Common myeloid progenitor, CD34-positive (primary cell): ENCODE data around the gene WWOX.

Experiments used
- CTCF ChIA-PET: fragments of 350-600 bp; sonication (Branson Sonifier 250); formaldehyde crosslinking; loops from one replicate; lab custom pipeline; 2021; ENCODE audit warnings: antibody characterized with exemption; lab: Charles Lee
- POLR2A ChIA-PET: fragments of 350-600 bp; sonication (Branson Sonifier 250); formaldehyde crosslinking; loops from one replicate; lab custom pipeline; 2021; ENCODE audit warnings: antibody characterized with exemption; lab: Charles Lee
- DNase-seq, 3 donors: peaks; one replicate each; pipeline versions ENCODE4 v3.0.0 to v3.0.0-alpha.2; 2013
- H3K27ac ChIP-seq, 2 experiments: 1 replicate in 1 of 2; 2 replicates in 1 of 2; pipeline ENCODE4 v1.7.0; 2013; ENCODE audit warnings: inconsistent platforms in 2 of 2, low read length in 2 of 2, mild to moderate bottlenecking in 2 of 2, low read depth in 1 of 2, moderate library complexity in 1 of 2; ENCODE audit not compliant: severe bottlenecking in 2 of 2, insufficient read depth in 1 of 2, poor library complexity in 1 of 2
- H3K27me3 ChIP-seq, 5 experiments: replicated peaks in 2 of 5; 1 replicate in 3 of 5; 2 replicates in 2 of 5; pipeline versions ENCODE4 v1.6.1 to v1.7.0; 2013; ENCODE audit warnings: low read length in 4 of 5, mild to moderate bottlenecking in 2 of 5, moderate library complexity in 2 of 5, inconsistent platforms in 1 of 5; ENCODE audit not compliant: insufficient read depth in 5 of 5, control insufficient read depth in 4 of 5
- H3K36me3 ChIP-seq, 4 experiments: 1 replicate in 2 of 4; 2 replicates in 2 of 4; pipeline versions ENCODE4 v1.6.1 to v1.7.0; 2013; ENCODE audit warnings: low read length in 3 of 4, control low read depth in 1 of 4, mild to moderate bottlenecking in 1 of 4; ENCODE audit not compliant: control insufficient read depth in 4 of 4, insufficient read depth in 4 of 4
- H3K4me1 ChIP-seq, 4 experiments: 1 replicate in 3 of 4; 2 replicates in 1 of 4; pipeline versions ENCODE4 v1.6.1 to v1.7.1; 2013; ENCODE audit warnings: low read length in 3 of 4, mild to moderate bottlenecking in 3 of 4, control low read depth in 1 of 4, inconsistent platforms in 1 of 4, moderate library complexity in 1 of 4; ENCODE audit not compliant: control insufficient read depth in 4 of 4, insufficient read depth in 4 of 4; ENCODE audit errors: control extremely low read depth in 1 of 4
- H3K4me3 ChIP-seq, 7 experiments: 1 replicate in 4 of 7; 2 replicates in 3 of 7; pipeline versions ENCODE4 v1.5.1 to v1.7.0; 2013; ENCODE audit warnings: mild to moderate bottlenecking in 7 of 7, low read length in 6 of 7, moderate library complexity in 6 of 7, inconsistent platforms in 2 of 7, low read depth in 2 of 7, control low read depth in 1 of 7; ENCODE audit not compliant: insufficient read depth in 4 of 7, control insufficient read depth in 1 of 7; ENCODE audit errors: extremely low read depth in 1 of 7
- H3K9me3 ChIP-seq, 5 experiments: 1 replicate in 4 of 5; 2 replicates in 1 of 5; pipeline versions ENCODE4 v1.6.1 to v1.7.1; 2013; ENCODE audit warnings: low read length in 4 of 5, mild to moderate bottlenecking in 2 of 5, inconsistent platforms in 1 of 5, low read depth in 1 of 5, moderate library complexity in 1 of 5; ENCODE audit not compliant: control insufficient read depth in 4 of 5, insufficient read depth in 2 of 5; ENCODE audit errors: control extremely low read depth in 1 of 5
- WGBS: methylation state at CpG from one replicate; pipeline ENCODE4 v1.1.5; 2013; ENCODE audit not compliant: insufficient coverage; 5-methylcytosine and 5-hydroxymethylcytosine counted together

Gene WWOX

DNA sequence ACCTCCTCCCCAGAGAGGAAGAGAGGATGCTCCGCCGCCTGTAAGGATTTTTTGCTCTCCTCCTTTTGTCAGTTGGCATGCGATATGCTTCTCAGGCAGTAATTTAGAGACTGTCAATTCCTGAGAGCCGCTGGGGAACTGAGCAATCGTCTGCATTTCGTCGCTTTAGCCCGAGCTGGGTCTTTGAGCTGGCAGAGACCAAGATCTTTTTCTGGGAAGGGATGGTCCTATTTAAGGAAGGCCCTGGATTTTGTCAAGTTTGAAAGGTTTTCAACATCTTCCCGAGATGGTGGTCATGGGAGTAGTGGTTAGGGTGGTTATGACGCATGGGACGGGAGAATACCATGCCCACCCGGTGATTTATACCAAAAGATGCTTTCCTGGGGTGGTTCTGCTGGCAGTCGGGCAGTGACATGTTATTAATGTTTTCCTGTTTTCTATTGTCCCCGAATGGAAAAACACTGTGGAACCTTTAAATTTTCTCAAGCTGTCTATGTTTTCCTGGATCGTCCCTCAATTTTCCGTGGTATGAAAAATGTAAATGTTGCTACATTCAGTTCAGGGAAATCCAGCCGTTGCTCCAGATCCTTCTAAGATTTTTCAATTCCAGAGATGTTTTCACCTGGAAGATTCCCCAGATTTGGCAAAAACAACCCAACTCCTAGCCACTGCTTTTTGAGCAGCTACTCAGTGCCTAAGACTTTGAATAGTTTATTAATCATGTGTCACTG, 914.6 kb downstream of the WWOX start:
- H3K9me3 ChIP-seq: no peaks in the 10 kb centered on the region
- WGBS: 92% methylated on average over 16 of the region's 17 CpGs
- POLR2A ChIA-PET: no interaction called here

DNA sequence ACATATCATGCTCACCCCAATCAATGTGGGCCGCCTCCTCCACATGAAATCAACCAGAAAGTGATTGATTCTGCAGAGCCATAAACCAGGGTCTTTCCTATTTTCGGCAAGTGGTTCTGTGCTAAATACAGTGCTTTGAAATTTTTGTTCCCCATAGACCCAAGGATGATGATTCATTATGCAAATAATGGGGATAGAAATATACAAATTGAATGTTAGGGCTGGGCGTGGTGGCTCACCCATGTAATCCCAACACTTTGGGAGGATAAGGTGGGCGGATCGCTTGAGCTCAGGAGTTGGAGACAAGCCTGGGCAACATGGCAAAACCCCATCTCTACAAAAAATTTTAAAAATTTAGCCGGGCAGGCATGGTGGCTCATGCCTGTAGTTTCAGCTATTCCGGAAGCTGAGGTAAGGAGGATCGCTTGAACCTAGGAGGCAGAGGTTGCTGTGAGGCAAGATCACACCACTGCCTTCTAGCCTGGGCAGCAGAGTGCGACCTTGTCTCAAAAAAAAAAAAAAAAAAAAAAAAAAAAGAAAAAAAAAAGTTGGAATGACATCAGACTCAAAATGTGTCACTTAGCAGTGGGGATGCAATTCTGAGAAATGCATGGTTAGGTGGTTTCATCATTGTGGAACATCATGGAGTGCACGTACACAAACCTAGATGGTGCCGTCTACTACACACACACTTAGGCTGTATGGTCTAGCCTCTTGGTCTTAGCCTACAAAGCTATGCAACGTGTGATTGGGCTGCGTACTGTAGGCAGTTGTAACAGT, 919.4 kb downstream of the WWOX start:
- no peak overlapping the region for H3K27ac ChIP-seq
- no peaks in the 10 kb centered on the region for H3K27me3 ChIP-seq
- no peak overlapping the region for H3K4me3 ChIP-seq
- WGBS: 97% methylated on average over 6 of the region's 13 CpGs
- H3K36me3 ChIP-seq: no peaks in the 10 kb centered on the region
- H3K4me1 ChIP-seq: peaks cover under 1 to 6% (median 4%) of the 10 kb centered on the region in 4 experiments
- CTCF ChIA-PET: no interaction called here
- POLR2A ChIA-PET: no interaction called here
- no peaks in the 10 kb centered on the region for H3K9me3 ChIP-seq
- peak in 1 of 3 donors; percentile 10 for DNase-seq

More for the DNA sequence above, 914.6 kb downstream of the WWOX start:
- no peak for DNase-seq
- no peaks in the 10 kb centered on the region for H3K27me3 ChIP-seq
- CTCF ChIA-PET: interaction anchor here (1.0 to 1.3 kb wide), 2 partner anchors 22 to 34 kb away, joined by 3 read pairs; no protein-coding TSS in a partner anchor
- peaks cover 2 to 21% (median 16%) of the 10 kb centered on the region in 4 experiments for H3K4me1 ChIP-seq
- H3K36me3 ChIP-seq: no peaks in the 10 kb centered on the region
- no peak overlapping the region for H3K4me3 ChIP-seq
- H3K27ac ChIP-seq: no peak overlapping the region

DNA sequence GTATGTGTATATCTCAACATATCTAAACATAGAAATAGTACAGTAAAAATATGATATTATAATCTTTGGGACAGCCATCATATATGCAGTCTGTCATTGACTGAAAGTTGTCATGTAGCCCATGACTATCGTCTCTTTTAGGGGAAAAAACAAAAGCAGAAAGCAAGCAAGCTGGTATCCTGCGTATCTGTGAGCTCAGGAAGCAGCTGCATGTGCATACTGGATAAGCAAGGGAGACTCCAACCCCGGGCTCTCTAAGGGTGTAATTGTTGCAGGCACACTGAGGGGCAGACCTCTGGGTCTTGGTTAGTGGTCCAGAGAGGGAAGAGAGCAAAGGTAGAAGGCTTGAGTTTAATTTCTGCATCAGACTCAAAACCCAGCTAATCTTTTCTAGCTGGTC, 920.0 kb downstream of the WWOX start:
- no peak overlapping the region for H3K27ac ChIP-seq
- H3K4me1 ChIP-seq: peaks cover 0 to 3% (median 1%) of the 10 kb centered on the region in 4 experiments
- DNase-seq: peak in 2 of 3 donors; percentile 61 to 79
- 13% methylated on average over 3 of the region's 3 CpGs for WGBS
- no peaks in the 10 kb centered on the region for H3K27me3 ChIP-seq
- no peaks in the 10 kb centered on the region for H3K9me3 ChIP-seq
- H3K36me3 ChIP-seq: no peaks in the 10 kb centered on the region
- POLR2A ChIA-PET: no interaction called here
- CTCF ChIA-PET: no interaction called here
- no peak overlapping the region for H3K4me3 ChIP-seq

DNA sequence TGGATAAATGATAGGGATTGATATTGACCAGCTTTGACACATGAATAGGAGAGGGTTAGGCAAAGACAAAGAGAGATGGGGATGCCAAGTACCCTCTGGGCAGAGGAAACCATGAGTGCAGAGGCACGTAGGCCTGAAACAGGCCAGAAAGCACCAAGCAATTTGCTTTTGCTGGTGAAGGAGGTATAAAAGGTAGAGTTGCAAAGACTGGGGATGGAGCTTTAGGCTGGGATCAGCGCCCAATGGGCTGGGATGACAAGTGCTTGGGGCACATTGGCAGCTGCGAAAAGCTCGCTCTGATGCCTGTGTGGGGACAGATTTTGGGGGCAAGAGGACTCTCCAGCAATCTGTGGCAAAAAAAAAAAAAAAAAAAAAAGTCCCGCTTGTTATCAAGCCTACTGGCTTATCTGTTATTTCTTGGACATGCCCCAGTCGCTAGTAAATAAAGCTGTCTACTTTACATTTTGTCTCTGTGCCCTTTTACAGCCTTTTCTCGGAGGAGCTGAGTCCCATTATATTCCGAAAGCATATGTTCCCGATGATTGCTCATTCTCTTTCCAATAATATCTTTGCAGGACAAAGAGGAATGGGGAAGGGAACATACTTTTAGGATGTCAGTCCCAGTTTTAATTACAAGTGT, 922.7 kb downstream of the WWOX start:
- WGBS: 97% methylated on average over 5 of the region's 9 CpGs
- POLR2A ChIA-PET: interaction anchor here (0.7 kb wide), 1 partner anchor 20 kb away, joined by 5 read pairs; no protein-coding TSS in a partner anchor

DNA sequence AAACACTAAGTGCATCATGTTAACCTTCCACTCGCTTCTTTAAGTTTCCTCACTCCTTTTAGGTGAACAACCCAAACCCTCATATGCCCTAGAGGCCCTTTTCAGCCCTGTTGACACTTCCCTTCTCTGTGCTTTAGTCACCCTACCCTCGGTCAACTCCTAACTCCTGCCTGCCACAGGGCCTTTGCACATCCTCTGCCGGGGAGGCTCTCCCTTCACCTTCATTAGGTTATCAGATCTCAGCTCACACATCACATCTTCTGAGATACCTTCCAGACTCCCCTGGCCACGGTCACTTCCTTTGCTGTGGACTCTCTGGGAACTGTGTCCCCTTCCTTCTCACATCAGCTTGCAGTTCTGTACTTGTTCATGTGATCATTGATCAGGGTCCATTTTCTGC, 926.7 kb downstream of the WWOX start:
- ChIA-PET POLR2A (no interaction called here), CTCF (interaction anchor here (2.0 kb wide), 1 partner anchor 20 kb away, joined by 5 read pairs; no protein-coding TSS in a partner anchor)
- Histone ChIP-seq H3K27ac (no peak overlapping the region), H3K4me1 (no peaks in the 10 kb centered on the region), H3K9me3 (no peaks in the 10 kb centered on the region), H3K36me3 (no peaks in the 10 kb centered on the region), H3K27me3 (no peaks in the 10 kb centered on the region), H3K4me3 (no peak overlapping the region)
- WGBS: 100% methylated on average over 4 of the region's 4 CpGs
- no peak for DNase-seq

More for the DNA sequence above, 922.7 kb downstream of the WWOX start:
- Histone ChIP-seq H3K9me3 (no peaks in the 10 kb centered on the region), H3K4me1 (peaks cover 0 to 3% (median 1%) of the 10 kb centered on the region in 4 experiments), H3K4me3 (no peak overlapping the region), H3K36me3 (no peaks in the 10 kb centered on the region), H3K27me3 (no peaks in the 10 kb centered on the region), H3K27ac (no peak overlapping the region)
- CTCF ChIA-PET: interaction anchor here (0.6 kb wide), 1 partner anchor 13 kb away, joined by 3 read pairs; no protein-coding TSS in a partner anchor
- DNase-seq: no peak

DNA sequence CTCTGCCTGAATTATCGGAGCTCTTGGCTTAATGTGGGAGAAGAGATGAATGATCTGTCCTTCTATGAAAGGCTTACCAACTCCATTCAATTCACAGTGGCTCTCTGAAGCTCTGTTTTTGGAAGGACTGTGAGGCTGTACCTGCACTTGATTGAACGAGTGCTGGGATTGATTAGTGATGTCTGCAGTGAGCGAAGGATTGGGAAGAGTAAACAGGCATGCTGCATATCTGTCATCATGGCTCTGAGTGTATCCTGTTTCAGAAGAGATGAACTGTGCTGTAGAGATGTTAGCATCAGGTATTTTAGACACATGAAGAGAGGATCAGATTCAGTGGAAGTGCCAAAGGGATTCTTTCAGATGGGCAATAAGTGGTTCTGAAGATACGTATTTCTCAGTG, 937.1 kb downstream of the WWOX start:
- Histone ChIP-seq H3K4me3 (no peak overlapping the region), H3K9me3 (peaks cover 0 to 7% (median 0%) of the 10 kb centered on the region in 5 experiments), H3K27me3 (no peaks in the 10 kb centered on the region), H3K36me3 (no peaks in the 10 kb centered on the region), H3K27ac (no peak overlapping the region), H3K4me1 (peaks cover 0 to 4% (median 1%) of the 10 kb centered on the region in 4 experiments)
- ChIA-PET CTCF (interaction anchor here (1.1 kb wide), 2 partner anchors 9 to 23 kb away, joined by 3 read pairs; no protein-coding TSS in a partner anchor), POLR2A (no interaction called here)
- DNase-seq: no peak
- WGBS: 94% methylated on average over 3 of the region's 4 CpGs
